HG03159 (cell line): ENCODE results near the gene CDH12.
"Not testable (repeated sequence)": the region's sequence is repeated elsewhere in the genome, so short reads cannot be mapped to it uniquely, and the experiment has no call there.

Experiments
- ATAC-seq: cut with Tn5 transposase; IDR thresholded peaks from one replicate; pipeline ENCODE4 v1.9.1; 2021; ENCODE audit warnings: mild to moderate bottlenecking, moderate library complexity; ENCODE audit not compliant: unreplicated experiment

The CDH12 gene

DNA sequence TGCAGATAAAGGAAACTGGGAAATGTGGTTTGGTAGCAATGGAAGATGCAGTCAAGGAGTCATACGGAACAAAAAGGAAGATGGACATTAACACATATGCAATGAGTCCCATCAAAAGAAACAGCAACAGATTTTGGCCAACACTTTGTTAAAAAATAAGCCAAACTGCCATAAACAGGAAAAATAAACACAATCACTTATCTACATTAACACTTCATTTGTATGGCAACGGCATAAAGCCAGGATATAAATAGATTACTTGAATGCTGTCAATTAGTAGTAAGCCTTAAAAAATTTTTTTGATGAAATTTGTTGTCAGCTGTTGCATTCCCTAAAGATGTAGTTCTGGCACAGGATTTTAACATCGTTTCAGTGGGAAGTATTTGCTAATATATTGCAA is 190.8 kb downstream of the CDH12 start:
- ATAC-seq: no peak

DNA sequence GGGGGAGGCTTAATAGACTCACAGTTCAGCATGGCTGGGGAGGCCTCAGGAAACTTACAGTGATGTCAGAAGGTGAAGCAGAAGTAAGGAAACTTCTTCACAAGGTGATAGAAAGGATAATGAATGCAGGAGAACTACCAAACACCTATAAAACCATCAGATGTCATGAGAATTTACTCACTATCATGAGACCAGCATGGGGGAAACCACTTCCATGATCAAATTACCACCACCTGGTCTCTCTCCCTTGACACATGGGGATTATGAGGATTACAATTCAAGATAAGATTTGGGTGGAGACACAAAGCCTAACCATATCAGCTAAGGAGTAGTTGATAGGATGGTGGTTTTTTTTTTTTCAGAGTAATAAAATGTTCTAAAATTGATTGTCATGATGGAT is 201.8 kb downstream of the CDH12 start:
- no peak for ATAC-seq

DNA sequence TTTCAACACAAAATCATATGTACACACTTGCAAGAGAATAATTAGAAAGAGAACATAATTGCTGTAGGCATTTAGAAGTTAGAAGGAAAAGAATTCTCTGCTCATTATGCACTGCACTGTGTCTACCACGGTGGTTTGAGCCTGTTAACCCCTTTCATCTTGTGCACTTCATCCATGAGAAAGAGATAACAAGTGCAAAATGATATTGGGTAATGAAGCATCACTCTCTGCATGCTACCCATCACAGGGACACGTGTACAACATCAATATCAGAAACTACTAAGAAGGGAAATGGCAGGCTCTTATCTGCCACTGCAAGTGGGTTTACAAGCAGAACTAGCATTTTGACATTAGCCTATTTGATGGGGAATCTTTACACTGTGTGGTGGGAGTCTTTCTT is 202.6 kb downstream of the CDH12 start:
- ATAC-seq: no peak

DNA sequence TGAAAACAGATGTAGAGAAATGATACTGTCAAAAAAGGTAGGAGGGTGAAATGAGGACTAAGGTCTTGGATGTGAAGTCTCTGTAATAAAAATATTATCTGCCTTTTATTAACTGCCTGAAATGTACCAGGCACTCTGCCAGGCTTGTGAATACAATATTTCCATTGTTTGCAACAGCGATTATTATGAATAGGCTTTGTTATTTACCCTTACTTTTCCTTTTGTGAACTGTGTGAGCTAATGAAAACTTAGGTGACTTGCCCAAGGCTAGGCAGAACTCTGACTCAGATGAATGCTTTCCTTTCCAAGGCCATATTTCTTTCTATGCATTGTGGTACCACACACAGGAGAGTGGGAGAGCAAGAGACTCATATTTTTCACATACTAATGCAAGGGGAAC is 204.1 kb downstream of the CDH12 start:
- no peak for ATAC-seq

DNA sequence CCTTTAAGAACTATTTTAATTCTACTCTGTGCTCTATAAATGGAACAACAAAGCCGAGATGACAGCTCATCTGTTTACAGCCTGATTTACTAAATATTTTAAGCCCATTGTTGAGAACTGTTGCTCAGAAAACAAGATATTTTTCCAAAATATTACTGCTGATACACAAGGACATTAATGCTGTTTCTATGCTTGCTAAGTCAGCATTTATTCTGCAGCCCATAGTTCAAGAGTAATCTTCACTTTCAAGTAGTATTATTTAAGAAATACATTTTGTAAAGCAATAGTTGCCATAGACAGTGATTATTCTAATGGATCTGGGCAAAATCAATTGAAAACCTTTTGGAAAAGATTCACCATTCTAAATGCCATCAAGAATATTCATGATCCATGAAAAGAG is 208.3 kb downstream of the CDH12 start:
- ATAC-seq: no peak

DNA sequence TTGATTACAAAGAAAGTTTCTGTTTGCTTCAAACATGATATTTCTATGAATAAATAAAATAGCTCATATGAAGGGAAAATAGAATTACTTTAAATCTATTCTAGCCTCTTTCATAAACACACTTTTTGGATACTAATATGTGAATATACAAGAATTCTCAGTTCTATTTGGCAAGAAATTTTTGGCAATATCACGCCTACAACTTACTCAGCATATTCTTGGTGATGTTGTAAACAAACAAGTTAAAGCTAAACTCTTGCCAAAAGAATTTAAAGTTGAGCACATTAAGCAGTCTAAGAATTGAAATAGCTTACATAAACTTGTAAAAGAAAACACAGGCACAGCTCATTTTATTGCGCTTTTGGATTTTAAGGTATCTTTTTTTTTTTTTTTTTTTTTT is 209.8 kb downstream of the CDH12 start:
- ATAC-seq: no peak

DNA sequence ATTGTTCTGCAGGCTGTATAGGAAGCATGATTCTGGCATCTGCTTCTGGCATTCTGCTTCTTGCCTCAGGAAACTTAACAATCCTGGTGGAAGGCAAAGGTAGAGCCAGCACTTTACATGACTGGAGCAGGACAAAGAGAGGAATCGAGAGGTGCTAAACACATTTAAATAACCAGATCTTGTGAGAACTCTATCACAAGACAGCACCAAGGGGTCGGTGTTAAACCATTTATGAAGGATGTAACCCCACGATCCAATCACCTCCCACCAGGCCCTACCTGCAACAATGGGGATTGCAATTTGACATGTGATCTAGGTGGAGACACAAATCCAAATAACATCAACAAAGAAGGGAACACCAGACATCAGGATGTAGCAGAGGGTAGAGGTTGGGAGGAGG is 221.5 kb downstream of the CDH12 start:
- no peak for ATAC-seq

DNA sequence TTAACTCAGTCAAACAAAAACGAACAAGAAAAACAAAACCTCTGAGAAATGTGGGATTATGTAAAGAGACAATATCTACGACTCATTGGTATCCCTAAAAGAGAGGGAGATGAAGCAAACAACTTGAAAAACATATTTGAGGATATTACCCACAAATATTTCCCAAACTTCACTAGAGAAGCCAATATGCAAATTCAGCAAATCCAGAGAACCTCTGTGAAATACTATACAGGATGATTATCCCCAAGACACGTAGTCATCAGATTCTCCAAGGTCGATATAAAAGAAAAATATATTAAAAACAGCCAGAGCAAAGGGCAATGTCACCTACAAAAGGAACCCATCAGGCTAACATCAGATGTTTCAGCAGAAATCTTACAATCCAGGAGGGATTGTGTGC is 226.1 kb downstream of the CDH12 start:
- no peak for ATAC-seq

DNA sequence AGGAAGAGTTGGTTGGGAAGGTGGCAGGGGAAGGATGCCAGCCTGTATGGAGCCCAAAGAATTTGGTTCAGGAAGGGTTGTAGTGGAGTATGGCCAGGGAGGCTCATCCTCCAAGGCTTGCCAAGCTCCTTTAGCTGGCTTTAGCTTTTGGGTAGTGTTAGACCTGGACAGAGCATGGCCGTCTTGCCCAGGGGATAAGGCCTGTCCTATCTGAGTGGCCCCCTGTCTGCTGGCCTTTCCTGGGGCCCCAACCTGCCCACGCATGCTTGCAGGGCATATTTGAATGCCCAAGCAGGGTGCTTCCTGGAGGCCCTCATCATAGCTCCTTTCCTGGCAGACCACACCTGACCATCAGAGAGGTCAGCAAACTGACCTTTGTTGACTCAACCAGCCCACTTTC is 227.7 kb downstream of the CDH12 start:
- ATAC-seq: no peak

DNA sequence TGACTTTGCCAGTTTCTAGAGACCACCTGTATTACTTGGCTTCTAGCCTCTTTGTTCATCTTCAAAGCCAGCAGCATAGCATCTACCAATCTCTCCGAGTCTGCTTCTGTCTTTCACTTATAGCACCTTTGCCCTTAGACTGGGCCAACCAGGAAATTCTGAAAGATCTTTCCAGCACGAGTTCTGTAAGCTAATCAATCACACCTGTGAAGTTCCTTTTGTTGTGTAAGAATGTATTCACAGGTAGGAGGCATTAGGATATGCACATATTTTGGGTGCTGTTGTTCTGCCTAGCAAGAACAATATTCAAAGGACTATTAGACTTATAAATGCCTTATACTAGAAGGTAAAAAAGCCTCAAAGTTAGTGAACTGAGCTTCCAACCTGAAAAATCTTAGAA is 232.1 kb downstream of the CDH12 start:
- ATAC-seq: no peak

DNA sequence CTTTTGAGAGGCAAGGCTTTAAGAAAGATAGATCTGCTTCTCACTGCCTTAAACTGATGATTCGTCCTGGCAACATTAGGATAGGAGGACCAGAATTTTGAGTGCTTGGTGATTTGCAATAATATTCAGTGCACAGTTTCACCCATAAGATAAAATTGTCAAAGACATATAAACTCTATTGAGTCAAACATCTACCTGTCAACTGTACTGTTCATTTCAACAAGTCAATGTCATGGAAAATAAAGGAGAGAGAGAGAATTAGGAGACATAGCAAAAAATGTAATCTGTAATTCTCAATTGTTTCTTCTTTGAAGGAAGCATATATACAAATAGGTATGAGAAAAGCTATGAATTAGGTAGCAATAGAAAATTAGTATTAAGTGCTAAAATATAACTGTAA is 237.2 kb downstream of the CDH12 start:
- ATAC-seq: no peak

DNA sequence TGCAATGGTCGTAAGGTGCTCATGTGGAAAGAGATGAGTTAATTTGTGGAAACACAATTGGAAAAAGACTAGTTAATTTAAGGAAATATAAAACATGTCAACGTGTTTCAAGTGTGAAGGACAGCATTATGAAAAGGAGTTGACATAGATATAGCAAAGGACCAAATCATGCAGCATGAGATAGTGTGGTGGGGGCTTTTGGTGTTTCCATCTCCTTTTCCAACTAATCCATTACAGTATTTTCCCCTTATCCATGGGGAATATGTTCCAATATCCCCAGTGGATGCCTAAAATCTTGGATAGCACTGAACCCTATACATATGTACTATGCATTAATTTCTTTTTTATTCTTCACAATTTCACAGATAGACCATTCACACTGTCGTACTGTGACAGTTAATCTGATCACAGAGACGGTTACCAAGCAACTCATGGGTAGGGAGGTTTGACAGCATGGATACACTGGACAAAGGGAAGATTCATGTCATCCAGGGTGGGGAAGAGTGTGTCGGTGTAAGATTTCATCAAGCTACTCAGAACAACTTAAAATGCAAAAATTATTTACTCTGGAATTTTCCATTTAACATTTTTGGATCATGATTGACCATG is 238.6 kb downstream of the CDH12 start:
- ATAC-seq: no peak

DNA sequence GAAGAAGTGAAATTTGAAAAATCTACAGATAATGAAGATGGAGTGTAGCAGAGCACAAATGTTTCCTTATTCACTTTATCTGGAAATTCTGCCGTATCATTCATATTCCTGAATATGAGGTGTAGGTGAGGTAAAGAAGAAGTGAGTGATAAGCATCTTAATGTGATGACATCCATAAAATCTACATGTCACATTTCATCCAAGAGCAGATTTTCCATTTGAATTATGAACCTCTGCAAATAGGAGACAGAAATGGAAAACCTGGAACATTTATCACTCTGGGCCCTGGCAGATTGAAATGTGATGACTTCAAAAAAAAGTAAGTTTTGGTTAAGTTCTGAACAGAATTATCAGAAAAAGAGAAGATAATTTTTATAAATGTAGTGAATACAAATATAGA is 240.2 kb downstream of the CDH12 start:
- ATAC-seq: no peak

DNA sequence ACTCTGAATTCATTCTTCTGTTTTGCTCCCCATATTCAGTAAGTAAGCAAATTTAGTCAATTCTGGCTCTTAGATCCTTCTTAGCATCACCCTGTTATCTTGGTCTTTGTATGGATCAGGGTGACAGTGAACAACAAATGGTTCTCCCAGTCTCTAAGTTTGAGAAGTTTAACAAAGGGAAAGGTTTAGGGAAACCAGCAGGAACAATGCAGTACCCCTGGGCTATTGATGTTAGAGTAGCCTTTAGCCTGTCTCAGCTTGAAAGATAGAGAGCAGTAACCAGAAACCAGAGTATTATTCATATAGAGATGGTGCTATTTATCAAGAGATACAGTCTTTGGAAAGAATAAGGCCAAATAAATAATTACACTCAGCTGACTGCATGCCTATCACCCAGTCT is 241.8 kb downstream of the CDH12 start:
- ATAC-seq: no peak

DNA sequence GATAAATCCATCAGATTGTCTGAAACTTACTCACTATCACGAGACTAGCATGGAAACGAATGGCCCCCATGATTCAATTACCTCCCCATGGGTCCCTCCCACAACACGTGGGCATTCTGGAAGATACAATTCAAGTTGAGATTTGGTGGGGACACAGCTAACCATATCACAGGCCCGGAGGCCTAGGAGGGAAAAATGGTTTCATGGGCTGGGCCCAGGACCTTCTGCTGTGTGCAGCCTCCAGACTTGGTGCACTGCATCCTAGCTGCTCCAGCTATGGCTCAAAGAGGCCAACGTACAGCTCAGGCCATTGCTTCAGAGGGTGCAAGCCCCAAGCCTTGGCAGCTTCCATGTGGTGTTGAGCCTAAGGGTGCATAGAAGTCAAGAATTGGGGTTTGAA is 245.6 kb downstream of the CDH12 start:
- not testable (repeated sequence) for ATAC-seq

DNA sequence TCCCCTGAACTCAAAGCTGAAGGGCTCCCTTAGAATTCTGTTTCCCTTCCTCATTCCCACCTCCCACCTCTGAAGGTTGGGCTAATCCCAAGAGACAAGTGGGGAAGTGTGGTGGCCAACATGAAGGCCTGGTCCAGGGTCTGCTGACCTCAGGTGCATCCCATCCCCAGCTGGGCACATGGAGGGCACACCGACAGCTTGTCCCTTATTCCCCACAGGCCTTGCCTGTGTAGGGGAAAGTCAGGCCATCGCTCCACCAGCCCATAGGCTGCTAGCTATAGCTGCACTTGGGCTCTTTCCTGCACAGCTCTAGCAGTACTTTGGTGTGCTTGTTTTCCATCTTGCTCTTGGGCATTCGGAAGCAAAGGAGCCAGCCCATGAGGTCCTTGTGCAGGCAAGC is 247.7 kb downstream of the CDH12 start:
- no peak for ATAC-seq

DNA sequence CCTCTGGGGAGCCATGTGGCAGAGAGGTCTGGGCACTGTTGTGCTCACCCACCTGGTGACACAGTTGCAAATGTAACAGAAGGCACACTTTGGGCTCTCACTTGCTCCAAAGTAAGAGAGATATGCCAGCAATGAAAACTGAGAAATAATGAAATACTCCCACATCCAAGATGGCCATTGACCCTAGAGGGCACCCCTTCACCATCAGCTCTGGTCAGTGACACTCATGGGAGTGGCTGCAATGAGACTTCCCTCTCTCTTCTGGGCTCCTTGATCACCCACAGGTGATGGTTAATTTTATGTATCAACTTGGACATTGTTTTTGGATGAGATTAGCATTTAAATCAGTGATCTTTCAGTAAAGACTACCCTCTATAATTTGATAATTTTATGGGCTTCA is 248.4 kb downstream of the CDH12 start:
- no peak for ATAC-seq

DNA sequence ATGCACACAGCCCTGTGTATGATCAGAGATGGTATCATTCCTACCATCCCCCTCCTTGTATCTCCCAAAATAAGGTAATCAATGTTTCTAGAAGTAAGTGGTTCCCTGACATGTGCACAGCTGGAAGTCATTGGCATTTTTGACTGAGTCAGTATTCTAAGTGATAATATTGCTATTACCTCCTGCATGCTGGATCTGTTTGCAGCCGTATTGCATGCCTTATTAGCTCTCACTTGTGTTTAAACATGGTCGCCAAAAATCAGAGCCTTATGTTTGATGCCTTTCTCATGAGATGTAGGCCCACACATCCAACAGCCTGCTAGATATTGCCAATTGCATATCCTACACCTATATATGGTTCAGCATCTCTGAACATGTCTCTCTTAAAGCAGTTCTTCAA is 254.3 kb downstream of the CDH12 start:
- ATAC-seq: no peak

DNA sequence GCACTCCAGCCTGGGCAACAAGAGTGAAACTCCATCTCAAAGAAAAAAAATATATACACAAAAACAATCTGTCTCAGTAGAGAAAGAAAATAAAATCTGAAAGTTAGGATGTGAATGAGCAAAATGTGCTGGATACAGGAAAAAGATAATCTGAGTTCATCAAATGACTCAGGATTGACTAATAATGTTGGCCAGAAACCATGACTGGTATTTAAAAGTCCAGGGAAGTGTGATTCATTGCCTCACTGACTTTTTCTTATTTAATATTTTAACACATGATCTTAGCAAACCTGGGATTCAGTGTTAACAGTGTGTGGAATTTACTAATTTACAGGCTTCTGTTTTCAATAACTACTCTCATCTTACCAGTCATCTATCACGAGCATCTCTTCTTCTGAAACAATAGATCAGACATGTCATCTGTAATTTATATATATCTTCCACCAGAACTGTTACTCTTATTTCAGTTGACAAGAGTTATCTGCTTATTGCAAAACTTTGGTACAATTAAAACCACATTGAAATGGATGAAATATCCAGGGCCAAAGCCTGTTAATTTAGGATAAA is 256.7 kb downstream of the CDH12 start:
- no peak for ATAC-seq

DNA sequence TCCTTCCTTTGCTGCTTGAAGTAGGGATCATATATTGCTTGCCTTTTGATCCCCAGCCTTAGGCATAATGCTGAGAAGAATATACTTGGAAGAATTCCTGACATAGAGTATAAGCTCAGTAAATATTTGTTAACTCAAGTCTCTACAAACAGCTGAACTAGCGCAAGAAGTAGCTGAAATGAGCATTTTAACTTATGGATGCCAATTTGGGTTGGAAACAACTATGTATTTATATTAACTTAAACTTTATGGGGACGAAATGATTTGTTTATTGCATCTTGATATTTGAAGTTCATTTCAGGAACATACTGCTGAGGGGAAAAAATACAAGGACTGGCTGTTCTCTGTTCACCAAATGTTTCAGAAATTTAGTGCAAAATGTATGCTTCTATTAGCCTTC is 258.7 kb downstream of the CDH12 start:
- ATAC-seq: no peak

DNA sequence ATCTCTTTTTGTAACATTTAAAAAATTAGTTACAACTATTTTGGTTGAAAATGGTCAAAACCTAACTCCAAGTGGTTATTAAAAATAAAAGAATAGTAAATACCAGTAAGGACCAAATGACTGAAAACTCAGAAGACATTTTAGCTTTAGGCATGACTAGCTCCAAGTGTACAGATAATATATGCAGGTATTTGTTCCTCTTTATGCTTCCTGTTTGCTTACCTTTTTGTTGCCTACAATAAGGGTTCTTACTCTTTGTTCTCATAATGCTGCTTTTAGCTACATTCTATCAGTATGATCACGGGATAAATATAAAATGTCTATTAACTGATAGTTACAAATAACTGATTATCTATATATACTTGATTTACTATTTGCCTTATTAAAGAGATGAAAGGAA is 259.6 kb downstream of the CDH12 start:
- peak; percentile 84 for ATAC-seq

DNA sequence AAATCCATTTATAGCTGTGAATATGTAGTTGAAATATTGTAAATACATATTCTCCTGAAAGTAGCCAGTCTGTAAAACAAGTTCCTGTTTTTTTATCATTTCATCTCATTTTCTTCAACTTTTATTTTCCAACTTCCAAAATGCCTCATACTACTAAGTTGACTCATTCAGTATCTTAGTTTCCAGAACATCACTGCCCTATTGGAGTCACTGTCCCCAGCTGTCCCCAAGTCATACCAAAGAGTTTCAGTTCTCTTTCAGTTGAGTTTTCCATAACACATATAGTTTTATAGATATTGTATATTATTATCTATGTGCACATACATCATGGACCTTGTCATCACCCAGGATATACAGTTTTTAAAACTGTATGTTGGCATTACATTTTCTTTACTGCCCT is 261.7 kb downstream of the CDH12 start:
- no peak for ATAC-seq

DNA sequence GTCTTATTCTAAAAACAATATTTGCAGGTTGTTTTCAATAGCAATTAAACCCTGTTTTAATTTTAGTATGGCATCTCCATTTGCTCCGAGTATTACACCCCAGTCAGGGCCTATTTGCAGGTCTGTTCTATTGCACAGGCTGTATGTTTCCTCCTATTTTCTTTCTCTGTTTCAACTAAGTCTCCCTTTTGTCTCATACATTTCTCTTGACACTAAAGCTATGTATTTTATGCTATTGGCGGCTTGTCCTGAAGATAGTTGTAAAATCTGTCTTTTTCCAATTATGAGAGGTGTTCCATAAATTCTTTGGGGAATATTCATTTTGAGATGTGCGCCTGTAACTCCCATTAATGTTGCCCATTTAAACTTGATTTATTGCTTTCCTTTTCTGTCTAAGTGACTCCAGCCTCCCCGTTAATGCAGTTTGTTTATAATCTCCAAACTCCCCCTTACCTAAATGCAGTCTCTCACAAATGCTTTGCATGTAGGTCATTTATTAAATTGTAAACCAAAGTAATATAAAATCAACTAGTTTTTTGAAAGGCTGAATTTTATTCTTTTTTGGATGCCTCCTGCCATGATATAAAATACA is 262.4 kb downstream of the CDH12 start:
- ATAC-seq: no peak
